HAP-1 (cell line): ENCODE data around the gene CLCN5.

Experiments used
- DNase-seq, 2 experiments: peaks; one replicate each; pipeline ENCODE4 v3.0.0-alpha.2; 2016 to 2020; ENCODE audit warnings: low spot score in 2 of 2
- H3K27me3 ChIP-seq: fragments of 250-450 bp; sonication (Bioruptor Pico); 2 replicates; pipeline ENCODE4 v1.5.1; 2020; ENCODE audit warnings: low read depth, mild to moderate bottlenecking, moderate library complexity
- H3K36me3 ChIP-seq: fragments of 250-450 bp; sonication (Bioruptor Pico); replicated peaks from 2 replicates; pipeline ENCODE4 v1.5.1; 2020; ENCODE audit warnings: mild to moderate bottlenecking
- H3K4me1 ChIP-seq: fragments of 250-450 bp; sonication (Bioruptor Pico); 2 replicates; pipeline ENCODE4 v1.5.1; 2020; ENCODE audit warnings: mild to moderate bottlenecking
- H3K4me3 ChIP-seq: fragments of 250-450 bp; sonication (Bioruptor Pico); 2 replicates; pipeline ENCODE4 v1.5.1; 2020; ENCODE audit warnings: mild to moderate bottlenecking, moderate library complexity
- H3K9me3 ChIP-seq: fragments of 250-450 bp; sonication (Bioruptor Pico); 2 replicates; pipeline ENCODE4 v1.5.1; 2020; ENCODE audit warnings: mild to moderate bottlenecking, moderate library complexity
- in situ Hi-C: fragments of 300-500 bp; cut with MboI; formaldehyde crosslinking; loops from 3 replicates; pipeline ENCODE4 v1.14.3; 2020; ENCODE audit warnings: low sequenced_read_pairs, inconsistent platforms, mixed read lengths

CLCN5 gene

DNA sequence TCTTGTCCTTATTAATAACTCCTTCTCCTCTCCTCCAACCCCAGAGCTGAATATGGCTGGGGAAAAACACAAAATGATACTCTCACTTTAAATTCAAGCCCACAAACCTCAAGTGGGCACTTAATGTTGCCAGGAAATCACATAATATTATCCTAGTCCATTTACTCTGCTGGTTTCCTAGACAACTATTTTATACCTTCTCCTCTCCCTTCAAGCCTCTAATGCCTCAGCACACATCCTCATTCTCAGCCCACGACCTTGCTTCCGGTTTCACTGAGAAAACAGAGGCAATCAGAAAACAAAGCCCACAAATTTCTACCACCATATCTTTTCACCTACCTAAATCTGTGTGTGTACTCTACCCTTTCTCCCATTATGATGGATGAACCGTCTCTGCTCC lies 12.1 kb upstream of the CLCN5 start:
- Histone ChIP-seq H3K27me3 (peaks cover 21% of the 10 kb centered on the region), H3K4me1 (no peaks in the 10 kb centered on the region), H3K36me3 (no peaks in the 10 kb centered on the region), H3K4me3 (no peak overlapping the region), H3K9me3 (no peaks in the 10 kb centered on the region)
- DNase-seq, result no peak
- in situ Hi-C loops, result loop anchor here (25.0 kb wide), 1 partner anchor 677 kb away; no protein-coding TSS in a partner anchor

GRCh38 chrX:49912086-49912485 lies 10.3 kb upstream of the CLCN5 start:
- in situ Hi-C loops, result loop anchor here (25.0 kb wide), 1 partner anchor 675 kb away; no protein-coding TSS in a partner anchor

GRCh38 chrX:49912861-49913260 lies 9.5 kb upstream of the CLCN5 start:
- no peaks in the 10 kb centered on the region for H3K4me1 ChIP-seq
- H3K27me3 ChIP-seq, result peaks cover 21% of the 10 kb centered on the region
- DNase-seq, result no peak
- no peak overlapping the region for H3K4me3 ChIP-seq
- in situ Hi-C loops, result loop anchor here (25.0 kb wide), 1 partner anchor 674 kb away; no protein-coding TSS in a partner anchor
- H3K9me3 ChIP-seq, result no peaks in the 10 kb centered on the region
- no peaks in the 10 kb centered on the region for H3K36me3 ChIP-seq

More at GRCh38 chrX:49912086-49912485, 10.3 kb upstream of the CLCN5 start:
- H3K36me3 ChIP-seq, result no peaks in the 10 kb centered on the region
- no peaks in the 10 kb centered on the region for H3K9me3 ChIP-seq
- no peaks in the 10 kb centered on the region for H3K4me1 ChIP-seq
- H3K4me3 ChIP-seq, result no peak overlapping the region
- peaks cover 21% of the 10 kb centered on the region for H3K27me3 ChIP-seq
- no peak for DNase-seq

DNA sequence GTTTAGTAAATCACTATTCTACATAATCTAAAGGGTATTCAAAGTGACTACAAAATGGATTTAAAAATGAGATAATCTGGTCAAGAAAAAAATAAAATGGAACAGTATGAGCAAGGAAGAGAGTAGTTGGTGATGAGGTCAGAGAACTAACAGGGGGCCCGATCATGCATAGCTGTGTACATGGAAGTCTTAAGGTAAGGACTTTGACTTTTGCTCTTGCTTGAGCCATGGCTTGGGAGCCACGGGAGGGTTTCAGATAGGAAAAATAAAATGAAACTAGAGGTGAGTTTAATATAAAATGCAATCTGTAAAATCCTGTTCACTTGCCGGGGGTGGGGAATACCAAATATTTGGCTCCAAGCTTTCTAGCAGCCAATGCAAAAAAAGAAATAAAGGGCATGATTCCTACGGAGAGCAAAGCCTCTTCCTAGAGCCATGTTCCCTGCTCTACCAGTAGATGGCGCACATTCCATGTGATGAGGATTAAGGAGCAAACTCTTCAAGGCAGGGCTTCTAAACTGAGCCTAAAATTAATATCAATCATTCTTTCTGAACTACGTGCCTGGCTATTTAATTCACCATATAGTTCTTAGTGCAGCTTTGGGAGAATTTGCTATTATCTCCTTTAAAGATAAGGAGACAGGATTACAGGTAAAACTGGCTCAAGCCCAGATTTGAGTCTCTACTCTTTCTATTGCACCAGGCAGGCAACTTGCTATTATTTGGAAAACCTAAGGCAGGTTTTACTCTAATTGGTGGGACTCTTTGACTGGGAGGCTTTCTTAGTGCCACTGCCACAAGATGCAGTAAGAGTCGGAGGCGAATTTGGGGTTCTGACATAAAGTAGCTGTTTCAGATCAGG lies 6.8 kb upstream of the CLCN5 start:
- H3K4me3 ChIP-seq, result no peak overlapping the region
- DNase-seq, result peak; percentile 71 to 80
- peaks cover 4% of the 10 kb centered on the region for H3K27me3 ChIP-seq
- H3K36me3 ChIP-seq, result no peaks in the 10 kb centered on the region
- in situ Hi-C loops, result loop anchor here (25.0 kb wide), 1 partner anchor 672 kb away; no protein-coding TSS in a partner anchor
- peaks cover 7% of the 10 kb centered on the region; the same call in 1 of the 2 replicates for H3K4me1 ChIP-seq
- H3K9me3 ChIP-seq, result no peaks in the 10 kb centered on the region

- no peaks in the 10 kb centered on the region for H3K9me3 ChIP-seq
- in situ Hi-C loops, result loop anchor here (25.0 kb wide), 1 partner anchor 668 kb away; no protein-coding TSS in a partner anchor
- H3K4me1 ChIP-seq, result peaks cover 13% of the 10 kb centered on the region
- H3K4me3 ChIP-seq, result no peak overlapping the region
- H3K36me3 ChIP-seq, result no peaks in the 10 kb centered on the region
- peak in 1 of 2 experiments; percentile 74 for DNase-seq
- no peaks in the 10 kb centered on the region for H3K27me3 ChIP-seq
Observed at GRCh38 chrX:49919617-49920016, 2.8 kb upstream of the CLCN5 start.

DNA sequence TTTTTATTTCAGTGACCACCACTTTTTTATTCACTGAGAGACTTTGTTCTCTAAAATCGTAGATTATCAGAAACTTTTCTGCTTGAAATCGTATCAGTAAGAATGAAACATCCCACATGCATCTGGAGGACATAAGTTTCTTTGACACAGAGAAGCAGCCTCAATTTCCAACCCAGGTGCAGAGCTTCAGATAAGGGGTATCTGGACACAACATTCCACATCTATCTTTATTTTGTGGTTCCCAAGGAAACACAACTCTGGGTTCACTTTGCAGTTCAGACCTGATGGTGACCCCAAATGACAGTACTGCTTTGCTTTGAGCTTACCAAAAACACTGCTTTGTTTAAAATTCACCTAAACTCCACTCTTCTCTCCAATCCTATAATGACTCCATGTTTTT lies 1.3 kb upstream of the CLCN5 start:
- Histone ChIP-seq H3K9me3 (no peaks in the 10 kb centered on the region), H3K27me3 (no peaks in the 10 kb centered on the region), H3K4me1 (peaks cover 13% of the 10 kb centered on the region), H3K36me3 (peaks cover 8% of the 10 kb centered on the region), H3K4me3 (no peak overlapping the region)
- in situ Hi-C loops, result loop anchor here (25.0 kb wide), 1 partner anchor 666 kb away; no protein-coding TSS in a partner anchor
- DNase-seq, result no peak

DNA sequence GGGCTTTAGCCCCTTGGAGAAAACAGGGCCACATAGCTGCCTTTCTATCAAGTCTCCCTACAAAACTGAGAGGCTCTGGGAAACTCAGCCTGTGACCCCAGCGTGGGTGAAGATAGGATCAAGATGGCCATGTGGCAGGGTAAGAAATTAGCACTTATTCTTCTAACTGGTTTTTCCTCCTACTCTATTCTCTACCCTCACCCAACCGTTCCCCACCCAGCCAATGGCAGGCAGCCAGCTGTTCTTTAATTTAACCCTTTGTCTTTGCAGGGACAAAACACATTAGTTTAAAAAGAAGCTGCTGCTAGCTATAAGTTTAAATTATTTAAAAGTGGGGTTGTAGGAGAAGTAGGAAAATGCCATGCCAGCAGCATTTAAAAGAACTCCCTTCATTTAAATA lies 2.8 kb downstream of the CLCN5 start:
- H3K9me3 ChIP-seq, result no peaks in the 10 kb centered on the region
- H3K36me3 ChIP-seq, result peaks cover 12% of the 10 kb centered on the region
- no peak for DNase-seq
- H3K4me3 ChIP-seq, result no peak overlapping the region
- in situ Hi-C loops, result no loop called here
- no peaks in the 10 kb centered on the region for H3K27me3 ChIP-seq
- peaks cover 6% of the 10 kb centered on the region for H3K4me1 ChIP-seq

DNA sequence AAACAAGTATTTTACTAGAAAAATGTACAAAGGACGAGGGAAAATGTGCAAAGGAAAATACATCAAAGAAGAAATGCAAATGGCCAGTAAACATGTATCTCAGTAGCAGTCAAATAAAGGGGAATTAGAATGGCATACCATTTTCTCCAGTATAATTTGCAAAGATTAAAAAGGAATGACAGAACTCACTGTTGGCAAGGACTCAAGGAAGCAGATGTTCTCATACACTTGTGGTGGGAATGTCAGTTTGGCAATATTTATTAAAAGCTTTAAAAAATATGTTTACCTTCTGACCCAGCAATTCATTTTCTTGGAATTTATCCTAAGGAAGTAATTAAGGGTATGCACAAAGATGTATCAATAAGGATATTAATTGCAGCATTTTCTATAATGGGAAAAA lies 7.6 kb downstream of the CLCN5 start:
- Histone ChIP-seq H3K9me3 (no peaks in the 10 kb centered on the region), H3K36me3 (peaks cover 12% of the 10 kb centered on the region), H3K4me1 (no peaks in the 10 kb centered on the region), H3K4me3 (no peak overlapping the region), H3K27me3 (no peaks in the 10 kb centered on the region)
- in situ Hi-C loops, result no loop called here
- DNase-seq, result no peak

DNA sequence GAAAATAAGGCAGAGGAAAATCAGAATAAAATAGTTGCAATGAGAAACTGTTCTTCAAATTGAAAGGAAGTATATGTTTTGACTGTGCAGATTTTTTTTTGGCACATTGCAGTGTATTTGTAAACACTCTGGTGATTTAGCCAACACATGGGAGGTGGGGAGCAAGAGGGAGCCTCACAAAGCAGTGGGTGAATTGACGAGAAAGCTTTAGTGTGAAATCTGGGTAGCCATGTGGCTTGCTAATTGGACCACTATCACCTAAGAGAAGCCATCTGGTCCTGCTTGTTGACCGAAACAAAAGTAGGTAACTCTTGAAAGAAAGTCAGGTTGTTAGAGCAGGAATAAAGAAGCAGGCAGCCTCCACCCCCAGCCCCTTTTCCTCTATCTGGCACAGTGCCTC lies 10.4 kb downstream of the CLCN5 start:
- no peaks in the 10 kb centered on the region for H3K4me1 ChIP-seq
- in situ Hi-C loops, result no loop called here
- no peaks in the 10 kb centered on the region for H3K9me3 ChIP-seq
- no peak overlapping the region for H3K4me3 ChIP-seq
- no peaks in the 10 kb centered on the region for H3K27me3 ChIP-seq
- H3K36me3 ChIP-seq, result 0 out of 2 replicates have a peak, but pooled peaks cover 3% of the 10 kb centered on the region
- no peak for DNase-seq

DNA sequence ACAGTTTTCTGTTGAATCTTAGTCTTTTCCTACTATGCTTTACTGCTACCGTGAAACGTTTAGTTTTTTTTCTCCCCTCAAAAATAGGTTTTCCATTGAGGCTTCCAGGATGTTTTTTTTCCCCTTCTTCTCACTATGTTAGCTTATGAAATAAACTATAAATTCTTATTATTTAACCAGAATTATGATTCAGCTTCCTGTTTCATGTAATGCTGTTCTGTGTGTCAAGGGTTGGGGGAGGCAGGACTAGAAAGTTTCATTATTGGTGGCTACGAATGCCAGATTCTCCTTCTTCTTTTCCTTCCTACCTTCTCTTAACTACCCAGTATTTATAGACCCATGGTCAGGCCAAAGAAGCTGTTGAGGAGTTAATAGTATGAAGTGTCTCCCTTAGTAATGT lies 11.8 kb downstream of the CLCN5 start:
- Histone ChIP-seq H3K4me3 (no peak overlapping the region), H3K4me1 (no peaks in the 10 kb centered on the region), H3K9me3 (no peaks in the 10 kb centered on the region), H3K27me3 (no peaks in the 10 kb centered on the region), H3K36me3 (0 out of 2 replicates have a peak, but pooled peaks cover 3% of the 10 kb centered on the region)
- in situ Hi-C loops, result no loop called here
- no peak for DNase-seq

GRCh38 chrX:49934729-49935128 lies 12.3 kb downstream of the CLCN5 start:
- Histone ChIP-seq H3K27me3 (no peaks in the 10 kb centered on the region), H3K4me1 (no peaks in the 10 kb centered on the region), H3K36me3 (0 out of 2 replicates have a peak, but pooled peaks cover 3% of the 10 kb centered on the region), H3K4me3 (no peak overlapping the region), H3K9me3 (no peaks in the 10 kb centered on the region)
- no peak for DNase-seq
- in situ Hi-C loops, result no loop called here

GRCh38 chrX:49947781-49948180 lies 25.4 kb downstream of the CLCN5 start:
- in situ Hi-C loops, result no loop called here
- H3K4me1 ChIP-seq, result no peaks in the 10 kb centered on the region
- no peaks in the 10 kb centered on the region for H3K9me3 ChIP-seq
- no peak overlapping the region for H3K4me3 ChIP-seq
- H3K36me3 ChIP-seq, result no peaks in the 10 kb centered on the region
- no peaks in the 10 kb centered on the region for H3K27me3 ChIP-seq
- DNase-seq, result no peak

GRCh38 chrX:49949961-49950360 lies 27.6 kb downstream of the CLCN5 start:
- DNase-seq, result no peak
- no peak overlapping the region for H3K4me3 ChIP-seq
- no peaks in the 10 kb centered on the region for H3K27me3 ChIP-seq
- no peaks in the 10 kb centered on the region for H3K9me3 ChIP-seq
- in situ Hi-C loops, result no loop called here
- no peaks in the 10 kb centered on the region for H3K36me3 ChIP-seq
- no peaks in the 10 kb centered on the region for H3K4me1 ChIP-seq

DNA sequence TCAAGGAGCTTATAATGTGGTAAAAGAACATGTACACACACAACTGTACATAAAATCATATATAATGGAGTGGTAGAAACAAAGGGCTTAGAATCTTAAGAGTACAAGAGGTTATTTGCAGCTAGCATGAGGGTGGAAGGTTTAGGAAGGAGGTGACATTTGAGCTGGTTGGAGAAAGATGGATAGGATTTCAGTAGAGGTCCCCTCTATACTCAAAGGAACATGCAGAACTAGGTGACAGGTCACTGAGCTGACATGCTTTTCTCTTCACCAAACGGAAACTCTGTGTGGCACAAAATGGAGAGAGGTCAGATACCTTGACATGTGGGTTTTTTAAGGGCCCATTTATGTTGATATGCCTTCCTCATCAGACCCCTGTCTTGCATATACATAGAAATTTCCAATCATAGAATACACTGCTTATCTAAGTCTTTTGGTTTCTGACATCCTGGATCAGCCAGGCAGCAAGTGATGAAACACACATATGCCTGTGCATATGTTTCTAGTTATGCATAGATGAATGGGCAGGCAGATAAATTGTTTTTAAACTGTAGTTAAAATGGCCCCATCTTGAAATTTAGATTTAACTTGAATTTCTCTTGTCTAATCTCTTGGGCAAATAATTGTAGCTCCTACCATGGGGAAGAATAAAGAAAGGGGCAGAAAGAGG lies 29.3 kb downstream of the CLCN5 start:
- no peaks in the 10 kb centered on the region for H3K27me3 ChIP-seq
- no peaks in the 10 kb centered on the region for H3K4me1 ChIP-seq
- H3K4me3 ChIP-seq, result no peak overlapping the region
- no peaks in the 10 kb centered on the region for H3K9me3 ChIP-seq
- no peak for DNase-seq
- in situ Hi-C loops, result no loop called here
- no peaks in the 10 kb centered on the region for H3K36me3 ChIP-seq
